ENCODE results near the gene FES. TPM values are rescaled to one million over a fixed set of nuclear protein-coding genes. Genes with fewer than 3 reads are reported as not detected.

The FES gene
- total and polyA plus RNA-seq, 2 experiments from 2014 or later = 3.5 TPM

- H3K27ac ChIP-seq = no peak overlapping the region
- in situ Hi-C loops (cut with MboI) = loop anchor here (25.0 kb wide), 1 partner anchor 579 kb away; no protein-coding TSS in a partner anchor
- no peak overlapping the region for H3K9ac ChIP-seq
- no peak overlapping the region for H2AFZ ChIP-seq
- H3K9me2 ChIP-seq (ENCODE audit: insufficient read depth) = no peaks in the 10 kb centered on the region
- no peaks in the 10 kb centered on the region for H3K4me1 ChIP-seq (ENCODE audit: insufficient read depth)
- no peak for DNase-seq
- no peaks in the 10 kb centered on the region for H3K9me3 ChIP-seq (ENCODE audit: low read depth)
- no peak overlapping the region for H3K4me3 ChIP-seq
- no peaks in the 10 kb centered on the region for H3K36me3 ChIP-seq (ENCODE audit: low read depth)
- TF ChIP-seq EZH2 (IDR thresholded peaks at IDR 0.05; ENCODE audit: insufficient read depth, poor library complexity, severe bottlenecking) (no peak), EZH2phosphoT487 (IDR thresholded peaks at IDR 0.05; ENCODE audit: insufficient read depth, low read depth) (no peak)
- no peaks in the 10 kb centered on the region for H3K79me2 ChIP-seq (ENCODE audit: insufficient read depth)
- no peak overlapping the region for H3K4me2 ChIP-seq (ENCODE audit: unreplicated experiment)
- WGBS, 2 experiments (ENCODE audit: low coverage in 1 of 2, low lambda C conversion rate in 2 of 2, missing lambda C conversion rate in 2 of 2) = 87 to 89% methylated on average over 8 of the region's 8 CpGs
- H4K20me1 ChIP-seq (ENCODE audit: insufficient read depth) = no peaks in the 10 kb centered on the region
- no peaks in the 10 kb centered on the region for H3K27me3 ChIP-seq (replicated peaks; ENCODE audit: insufficient read depth)
- H3F3A ChIP-seq (ENCODE audit: insufficient read depth) = no peaks in the 10 kb centered on the region
These were observed 7.1 kb downstream of the FES start for GRCh38 chr15:90891346-90891949.

- in situ Hi-C loops (cut with MboI) = loop anchor here (25.0 kb wide), 1 partner anchor 580 kb away; no protein-coding TSS in a partner anchor
- 92 to 98% methylated on average over 6 to 11 of the region's 11 CpGs for WGBS, 2 experiments (ENCODE audit: low coverage in 1 of 2, low lambda C conversion rate in 2 of 2, missing lambda C conversion rate in 2 of 2)
- no peaks in the 10 kb centered on the region for H3F3A ChIP-seq (ENCODE audit: insufficient read depth)
- H3K9ac ChIP-seq = no peak overlapping the region
- H3K9me3 ChIP-seq (ENCODE audit: low read depth) = no peaks in the 10 kb centered on the region
- H3K27me3 ChIP-seq (replicated peaks; ENCODE audit: insufficient read depth) = no peaks in the 10 kb centered on the region
- no peak overlapping the region for H3K27ac ChIP-seq
- DNase-seq = no peak
- no peaks in the 10 kb centered on the region for H4K20me1 ChIP-seq (ENCODE audit: insufficient read depth)
- no peak for TF ChIP-seq EZH2phosphoT487 (IDR thresholded peaks at IDR 0.05; ENCODE audit: insufficient read depth, low read depth)
- TF ChIP-seq EZH2 (IDR thresholded peaks at IDR 0.05; ENCODE audit: insufficient read depth, poor library complexity, severe bottlenecking) = no peak
- no peaks in the 10 kb centered on the region for H3K36me3 ChIP-seq (ENCODE audit: low read depth)
- H3K4me1 ChIP-seq (ENCODE audit: insufficient read depth) = no peaks in the 10 kb centered on the region
- no peak overlapping the region for H2AFZ ChIP-seq
- H3K4me3 ChIP-seq = no peak overlapping the region
- H3K9me2 ChIP-seq (ENCODE audit: insufficient read depth) = no peaks in the 10 kb centered on the region
- no peak overlapping the region for H3K4me2 ChIP-seq (ENCODE audit: unreplicated experiment)
- H3K79me2 ChIP-seq (ENCODE audit: insufficient read depth) = no peaks in the 10 kb centered on the region
These were observed 7.7 kb downstream of the FES start for GRCh38 chr15:90892023-90892422.

- H3K27ac ChIP-seq = no peak overlapping the region
- TF ChIP-seq EZH2 (IDR thresholded peaks at IDR 0.05; ENCODE audit: insufficient read depth, poor library complexity, severe bottlenecking) (no peak), EZH2phosphoT487 (IDR thresholded peaks at IDR 0.05; ENCODE audit: insufficient read depth, low read depth) (no peak)
- 96 to 97% methylated on average over 27 to 29 of the region's 29 CpGs for WGBS, 2 experiments (ENCODE audit: low coverage in 1 of 2, low lambda C conversion rate in 2 of 2, missing lambda C conversion rate in 2 of 2)
These were observed 8.3 kb downstream of the FES start for GRCh38 chr15:90892498-90893174.

GRCh38 chr15:90893175-90894090 is 9.1 kb downstream of the FES start:
- H3K4me3 ChIP-seq = no peak overlapping the region
- no peaks in the 10 kb centered on the region for H3K79me2 ChIP-seq (ENCODE audit: insufficient read depth)
- H3K9me2 ChIP-seq (ENCODE audit: insufficient read depth) = no peaks in the 10 kb centered on the region
- H3K4me1 ChIP-seq (ENCODE audit: insufficient read depth) = no peaks in the 10 kb centered on the region
- H3K4me2 ChIP-seq (ENCODE audit: unreplicated experiment) = no peak overlapping the region
- no peak overlapping the region for H2AFZ ChIP-seq
- WGBS, 2 experiments (ENCODE audit: low coverage in 1 of 2, low lambda C conversion rate in 2 of 2, missing lambda C conversion rate in 2 of 2) = 92 to 94% methylated on average over 32 to 33 of the region's 33 CpGs
- in situ Hi-C loops (cut with MboI) = loop anchor here (25.0 kb wide), 1 partner anchor 581 kb away; no protein-coding TSS in a partner anchor
- H3K9ac ChIP-seq = no peak overlapping the region
- no peaks in the 10 kb centered on the region for H3K9me3 ChIP-seq (ENCODE audit: low read depth)
- no peak overlapping the region for H3K27ac ChIP-seq
- H3K27me3 ChIP-seq (replicated peaks; ENCODE audit: insufficient read depth) = no peaks in the 10 kb centered on the region
- TF ChIP-seq EZH2phosphoT487 (IDR thresholded peaks at IDR 0.05; ENCODE audit: insufficient read depth, low read depth) = no peak
- no peak for TF ChIP-seq EZH2 (IDR thresholded peaks at IDR 0.05; ENCODE audit: insufficient read depth, poor library complexity, severe bottlenecking)
- H3F3A ChIP-seq (ENCODE audit: insufficient read depth) = no peaks in the 10 kb centered on the region
- no peaks in the 10 kb centered on the region for H3K36me3 ChIP-seq (ENCODE audit: low read depth)
- DNase-seq = no peak
- H4K20me1 ChIP-seq (ENCODE audit: insufficient read depth) = no peaks in the 10 kb centered on the region

More at GRCh38 chr15:90892498-90893174, 8.3 kb downstream of the FES start:
- H3K27me3 ChIP-seq (replicated peaks; ENCODE audit: insufficient read depth) = no peaks in the 10 kb centered on the region
- H4K20me1 ChIP-seq (ENCODE audit: insufficient read depth) = no peaks in the 10 kb centered on the region
- H3K79me2 ChIP-seq (ENCODE audit: insufficient read depth) = no peaks in the 10 kb centered on the region
- H3K4me3 ChIP-seq = no peak overlapping the region
- no peaks in the 10 kb centered on the region for H3F3A ChIP-seq (ENCODE audit: insufficient read depth)
- in situ Hi-C loops (cut with MboI) = loop anchor here (25.0 kb wide), 1 partner anchor 580 kb away; no protein-coding TSS in a partner anchor
- H3K4me2 ChIP-seq (ENCODE audit: unreplicated experiment) = no peak overlapping the region
- H2AFZ ChIP-seq = no peak overlapping the region
- H3K9me2 ChIP-seq (ENCODE audit: insufficient read depth) = no peaks in the 10 kb centered on the region
- no peak for DNase-seq
- no peak overlapping the region for H3K9ac ChIP-seq
- no peaks in the 10 kb centered on the region for H3K9me3 ChIP-seq (ENCODE audit: low read depth)
- H3K4me1 ChIP-seq (ENCODE audit: insufficient read depth) = no peaks in the 10 kb centered on the region
- no peaks in the 10 kb centered on the region for H3K36me3 ChIP-seq (ENCODE audit: low read depth)
